HFFc6 (cell line): ENCODE measurements around the gene CCNT1. TPM values are rescaled to one million over a fixed set of nuclear protein-coding genes. Genes with fewer than 3 reads are reported as not detected.

Source experiments
- DNase-seq: peaks from one replicate; pipeline ENCODE4 v3.0.0-alpha.2; 2018
- H3K27ac Mint-ChIP-seq: 2 replicates; pipeline ENCODE4 v1.8.0; 2020; ENCODE audit warnings: mild to moderate bottlenecking, mixed read lengths
- H3K27me3 Mint-ChIP-seq: 2 replicates; pipeline ENCODE4 v1.8.0; 2021; ENCODE audit warnings: mild to moderate bottlenecking, moderate library complexity, mixed read lengths; ENCODE audit not compliant: insufficient read depth
- H3K36me3 Mint-ChIP-seq: 2 replicates; pipeline ENCODE4 v1.8.0; 2021; ENCODE audit warnings: low read depth, mixed read lengths
- H3K4me1 Mint-ChIP-seq: 2 replicates; pipeline ENCODE4 v1.8.0; 2020; ENCODE audit warnings: low read depth, mixed read lengths
- H3K4me3 Mint-ChIP-seq: 2 replicates; pipeline ENCODE4 v1.8.0; 2020; ENCODE audit warnings: mild to moderate bottlenecking, moderate library complexity, mixed read lengths
- H3K9me3 Mint-ChIP-seq: 2 replicates; pipeline ENCODE4 v1.8.0; 2020; ENCODE audit warnings: mild to moderate bottlenecking, mixed read lengths
- total RNA-seq, 6 experiments: library from RNA; stranded (reverse); fragmentation: NEBNext Ultra II Directional; extraction: Animal tissue kit (Norgen Biotek cat#: 25700); gene quantifications; 2 replicates in 1 of 6; 3 replicates in 5 of 6; pipeline ENCODE4 v1.2.3, GENCODE V29; 2021
- TF ChIP-seq, protein P1 (sequence below): fragments of 200-600 bp; sonication (generic); IDR thresholded peaks from 2 replicates; pipeline ENCODE4 v1.5.0; 2021; ENCODE audit warnings: antibody characterized with exemption, mild to moderate bottlenecking

CCNT1 gene
- total RNA-seq, 6 experiments from 2014 or later: 30.7 to 36.7 (median 31.3) TPM

DNA sequence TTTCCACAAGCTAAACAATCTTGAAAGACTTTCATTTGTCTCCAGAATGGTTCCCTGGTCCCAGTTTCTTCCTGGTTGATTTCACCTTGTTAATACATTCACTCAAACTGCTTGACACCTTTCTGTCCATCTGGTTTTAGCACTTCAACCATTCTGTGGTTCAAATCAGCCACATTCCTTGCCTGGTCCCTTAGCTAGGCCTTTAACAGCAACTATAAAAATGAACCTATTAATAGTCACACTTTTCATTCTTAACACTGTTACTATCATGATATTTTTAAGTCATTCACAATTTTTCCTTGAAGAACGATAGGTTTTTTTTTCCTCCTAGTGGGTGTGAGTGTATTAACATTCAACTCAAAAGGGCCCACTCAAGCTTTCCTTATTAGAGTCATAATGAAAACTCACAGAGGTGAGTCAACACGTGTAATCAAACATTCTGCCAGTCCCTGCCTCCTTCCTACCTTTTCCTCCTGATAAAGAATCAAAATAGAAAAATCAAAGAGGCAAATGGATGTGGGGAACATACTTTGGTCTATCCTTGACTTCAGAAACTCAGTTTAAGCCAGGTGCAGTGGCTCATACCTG, 34.4 kb upstream of the CCNT1 start:
- Mint-ChIP-seq H3K9me3 (no peaks in the 10 kb centered on the region), H3K27me3 (peaks cover 3% of the 10 kb centered on the region), H3K4me3 (no peak overlapping the region), H3K36me3 (no peaks in the 10 kb centered on the region), H3K4me1 (peaks cover 23% of the 10 kb centered on the region), H3K27ac (peak overlapping the region; percentile 27; the same call in 1 of the 2 replicates)
- TF ChIP-seq, protein P1, sequence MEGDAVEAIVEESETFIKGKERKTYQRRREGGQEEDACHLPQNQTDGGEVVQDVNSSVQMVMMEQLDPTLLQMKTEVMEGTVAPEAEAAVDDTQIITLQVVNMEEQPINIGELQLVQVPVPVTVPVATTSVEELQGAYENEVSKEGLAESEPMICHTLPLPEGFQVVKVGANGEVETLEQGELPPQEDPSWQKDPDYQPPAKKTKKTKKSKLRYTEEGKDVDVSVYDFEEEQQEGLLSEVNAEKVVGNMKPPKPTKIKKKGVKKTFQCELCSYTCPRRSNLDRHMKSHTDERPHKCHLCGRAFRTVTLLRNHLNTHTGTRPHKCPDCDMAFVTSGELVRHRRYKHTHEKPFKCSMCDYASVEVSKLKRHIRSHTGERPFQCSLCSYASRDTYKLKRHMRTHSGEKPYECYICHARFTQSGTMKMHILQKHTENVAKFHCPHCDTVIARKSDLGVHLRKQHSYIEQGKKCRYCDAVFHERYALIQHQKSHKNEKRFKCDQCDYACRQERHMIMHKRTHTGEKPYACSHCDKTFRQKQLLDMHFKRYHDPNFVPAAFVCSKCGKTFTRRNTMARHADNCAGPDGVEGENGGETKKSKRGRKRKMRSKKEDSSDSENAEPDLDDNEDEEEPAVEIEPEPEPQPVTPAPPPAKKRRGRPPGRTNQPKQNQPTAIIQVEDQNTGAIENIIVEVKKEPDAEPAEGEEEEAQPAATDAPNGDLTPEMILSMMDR: peak; percentile 18; the same call in 1 of the 2 replicates
- DNase-seq: peak; percentile 15

DNA sequence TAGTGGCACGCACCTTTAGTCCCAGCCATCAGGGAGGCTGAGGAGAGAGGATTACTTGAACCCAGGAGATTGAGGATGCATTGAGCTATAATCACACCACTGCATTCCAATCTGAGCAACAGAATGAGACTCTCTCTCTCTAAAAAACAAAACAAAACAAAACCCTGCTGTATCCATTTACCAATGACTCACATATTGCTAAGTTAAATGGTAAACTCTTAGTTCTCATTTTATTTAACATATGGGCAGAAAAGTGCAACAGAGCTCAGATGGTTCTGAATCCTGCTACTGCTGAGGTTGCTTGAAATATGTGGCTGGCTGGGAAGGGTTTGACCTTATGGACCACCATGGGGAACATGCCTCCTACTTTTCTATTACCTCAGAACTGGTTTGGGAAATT, 33.7 kb upstream of the CCNT1 start:
- H3K27me3 Mint-ChIP-seq: peaks cover 4% of the 10 kb centered on the region
- H3K4me3 Mint-ChIP-seq: no peak overlapping the region
- H3K36me3 Mint-ChIP-seq: no peaks in the 10 kb centered on the region
- H3K27ac Mint-ChIP-seq: no peak overlapping the region
- H3K9me3 Mint-ChIP-seq: no peaks in the 10 kb centered on the region
- TF ChIP-seq, protein P1: no peak
- H3K4me1 Mint-ChIP-seq: peaks cover 23% of the 10 kb centered on the region
- DNase-seq: peak; percentile 16

DNA sequence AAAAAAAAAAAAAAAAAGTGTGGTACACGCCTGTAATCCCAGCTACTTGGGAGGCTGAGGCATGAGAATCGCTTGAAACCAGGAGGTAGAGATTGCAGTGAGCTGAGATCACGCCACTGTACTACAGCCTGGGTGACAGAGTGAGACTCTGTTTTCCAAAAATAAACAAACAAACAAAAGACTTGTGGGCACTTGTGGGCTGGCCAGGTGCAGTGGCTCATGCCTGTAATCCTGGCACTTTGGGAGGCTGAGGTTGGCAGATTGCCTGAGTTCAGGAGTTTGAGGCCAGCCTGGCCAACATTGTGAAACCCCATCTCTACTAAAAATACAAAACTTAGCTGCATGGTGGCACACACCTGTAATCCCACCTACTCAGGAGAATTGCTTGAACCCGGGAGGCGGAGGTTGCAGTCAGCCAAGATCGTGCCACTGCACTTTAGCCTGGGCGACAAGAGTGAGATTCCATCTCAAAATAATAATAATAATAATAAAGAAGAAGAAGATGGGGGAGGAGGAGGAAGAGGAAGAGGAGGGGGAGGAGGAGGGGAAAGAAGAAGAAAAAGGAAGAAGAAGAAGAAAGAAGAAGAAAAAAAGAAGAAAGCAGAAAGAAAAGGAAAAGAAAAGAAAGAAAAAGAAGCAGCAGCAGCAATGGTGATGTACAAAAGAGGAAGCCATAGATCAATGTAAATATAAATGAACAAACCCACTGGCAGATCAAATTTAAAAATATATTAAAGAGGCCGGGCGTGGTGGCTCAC, 27.9 kb upstream of the CCNT1 start:
- H3K4me3 Mint-ChIP-seq: no peak overlapping the region
- H3K4me1 Mint-ChIP-seq: no peaks in the 10 kb centered on the region
- peaks cover 12% of the 10 kb centered on the region for H3K27me3 Mint-ChIP-seq
- H3K27ac Mint-ChIP-seq: no peak overlapping the region
- no peaks in the 10 kb centered on the region for H3K9me3 Mint-ChIP-seq
- H3K36me3 Mint-ChIP-seq: no peaks in the 10 kb centered on the region
- TF ChIP-seq, protein P1: no peak
- no peak for DNase-seq

DNA sequence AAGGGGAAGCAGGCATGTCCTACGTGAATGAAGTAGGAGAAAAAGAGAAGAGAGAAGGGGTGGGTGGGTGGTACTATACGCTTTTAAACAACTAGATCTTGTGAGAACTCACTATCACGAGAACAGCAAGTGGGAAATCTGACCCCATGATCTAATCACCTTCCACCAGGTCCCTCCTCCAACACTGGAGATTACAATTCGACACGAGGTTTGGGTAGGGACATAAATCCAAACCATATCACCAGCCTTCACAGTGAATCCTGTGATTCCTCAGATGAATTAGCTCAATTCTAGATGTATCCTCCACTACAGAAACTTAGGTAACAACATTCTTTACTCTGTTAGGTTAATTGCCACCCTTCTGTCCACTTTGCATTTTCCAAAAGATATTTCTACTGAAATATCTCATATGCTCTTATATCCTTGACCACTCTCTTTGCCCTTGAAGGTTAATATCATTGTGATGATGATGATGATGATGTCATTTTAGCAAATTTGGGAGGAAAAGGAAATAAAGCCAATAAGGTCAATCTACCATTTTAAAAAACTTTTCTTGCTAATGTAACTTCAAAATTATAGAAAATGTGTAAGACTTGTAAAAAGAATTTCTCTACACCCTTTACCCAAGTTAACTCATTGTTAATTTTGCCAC, 23.2 kb upstream of the CCNT1 start:
- H3K4me3 Mint-ChIP-seq: no peak overlapping the region
- H3K27me3 Mint-ChIP-seq: peaks cover 10% of the 10 kb centered on the region

DNA sequence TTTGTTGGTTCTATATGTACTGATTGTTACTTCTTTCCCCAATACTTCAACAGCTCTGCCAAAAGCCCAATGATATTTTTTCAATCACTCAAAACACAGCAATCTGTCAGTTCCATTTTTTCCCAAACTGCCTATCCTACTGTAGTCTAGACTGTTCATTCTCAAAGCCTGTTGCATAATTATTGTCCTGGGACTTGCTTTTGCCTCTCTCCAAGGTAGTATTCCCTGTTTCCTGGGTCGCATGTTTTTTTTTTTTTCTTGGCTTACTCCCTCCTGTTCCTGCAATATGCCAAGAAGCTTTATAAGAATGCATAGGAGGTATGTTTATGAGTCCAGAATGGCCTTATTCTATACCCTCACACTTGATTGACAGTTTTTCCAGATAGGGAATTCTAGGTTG, 19.9 kb upstream of the CCNT1 start:
- no peak overlapping the region for H3K27ac Mint-ChIP-seq
- peaks cover 10% of the 10 kb centered on the region for H3K27me3 Mint-ChIP-seq
- no peaks in the 10 kb centered on the region for H3K36me3 Mint-ChIP-seq
- TF ChIP-seq, protein P1: no peak
- no peak for DNase-seq
- no peaks in the 10 kb centered on the region for H3K9me3 Mint-ChIP-seq
- no peak overlapping the region for H3K4me3 Mint-ChIP-seq
- no peaks in the 10 kb centered on the region for H3K4me1 Mint-ChIP-seq

More for the DNA sequence above, 23.2 kb upstream of the CCNT1 start:
- Mint-ChIP-seq H3K9me3 (no peaks in the 10 kb centered on the region), H3K36me3 (no peaks in the 10 kb centered on the region), H3K27ac (no peak overlapping the region), H3K4me1 (no peaks in the 10 kb centered on the region)
- no peak for DNase-seq
- TF ChIP-seq, protein P1: no peak
